HG02970 (cell line): ENCODE results near the gene OR52K2.
"Not testable (repeated sequence)": the region's sequence is repeated elsewhere in the genome, so short reads cannot be mapped to it uniquely, and the experiment has no call there.

Experiments
- ATAC-seq: cut with Tn5 transposase; IDR thresholded peaks from one replicate; pipeline ENCODE4 v1.9.1; 2021; ENCODE audit warnings: mild to moderate bottlenecking, moderate library complexity, moderate number of reproducible peaks; ENCODE audit not compliant: unreplicated experiment, low FRiP score

OR52K2 gene

DNA sequence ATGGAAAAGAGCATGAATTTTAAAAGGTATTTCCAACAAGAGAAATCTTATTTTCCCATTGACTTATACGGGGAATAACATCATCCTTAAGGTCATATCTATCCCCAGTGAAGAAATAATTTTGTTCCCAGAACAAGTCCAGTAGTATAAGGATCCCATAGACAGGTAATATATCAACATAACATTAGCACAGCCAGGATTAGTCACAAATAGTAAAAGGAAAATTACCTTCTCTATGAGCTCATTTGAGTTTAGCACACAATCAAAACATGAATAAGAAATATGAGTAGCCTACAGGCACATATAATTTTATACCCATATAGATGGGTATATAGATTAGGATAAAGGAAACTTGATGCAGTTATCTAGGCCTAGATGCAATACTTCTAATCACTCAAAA, 30.5 kb downstream of the OR52K2 start:
- ATAC-seq, result no peak

DNA sequence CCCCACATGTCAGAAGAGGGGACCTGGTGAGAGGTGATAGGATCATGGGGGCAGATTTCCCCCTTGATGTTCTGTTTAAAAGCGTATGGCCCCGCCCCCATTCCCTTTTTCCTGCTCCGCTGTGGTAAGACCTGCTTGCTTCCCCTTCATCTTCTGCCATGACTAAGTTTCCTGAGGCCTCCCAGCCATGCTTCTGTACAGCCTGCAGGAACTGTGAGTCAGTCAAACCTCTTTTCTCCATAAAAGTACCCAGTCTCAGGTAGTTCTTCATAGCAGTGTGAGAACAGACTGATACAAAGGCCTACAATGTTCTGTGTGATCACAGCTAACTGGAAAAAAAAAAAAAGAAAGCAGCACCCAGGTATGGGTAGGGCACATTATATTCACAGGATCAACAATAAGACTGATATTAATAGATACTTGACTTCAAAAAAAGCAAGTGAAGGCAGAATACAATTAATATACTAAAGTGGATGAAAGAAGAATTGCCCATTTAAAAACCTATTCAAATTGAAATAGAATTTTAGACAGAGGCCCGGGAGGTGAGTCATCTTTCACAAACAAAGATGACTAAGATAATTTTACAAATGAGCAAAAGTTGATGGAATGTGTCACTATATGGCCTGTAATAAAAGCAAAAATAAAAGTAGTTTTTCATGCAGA, 31.6 kb downstream of the OR52K2 start:
- ATAC-seq, result no peak

DNA sequence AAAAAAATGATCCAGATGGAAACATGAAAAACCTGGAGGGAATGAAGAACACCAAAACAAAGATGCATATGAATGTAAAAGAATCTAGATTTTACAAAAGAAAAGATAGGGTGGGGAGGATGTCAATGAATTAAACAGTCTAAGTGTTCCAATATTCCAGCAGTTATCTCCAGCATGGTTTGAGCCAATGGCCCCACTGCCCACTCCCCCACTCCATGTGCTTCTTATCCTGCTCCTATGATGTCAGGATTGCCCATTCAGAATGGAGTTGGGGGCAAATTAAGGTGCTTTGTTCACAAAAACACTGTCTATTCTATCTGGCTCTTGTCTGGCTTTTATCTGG, 32.1 kb downstream of the OR52K2 start:
- no peak for ATAC-seq

DNA sequence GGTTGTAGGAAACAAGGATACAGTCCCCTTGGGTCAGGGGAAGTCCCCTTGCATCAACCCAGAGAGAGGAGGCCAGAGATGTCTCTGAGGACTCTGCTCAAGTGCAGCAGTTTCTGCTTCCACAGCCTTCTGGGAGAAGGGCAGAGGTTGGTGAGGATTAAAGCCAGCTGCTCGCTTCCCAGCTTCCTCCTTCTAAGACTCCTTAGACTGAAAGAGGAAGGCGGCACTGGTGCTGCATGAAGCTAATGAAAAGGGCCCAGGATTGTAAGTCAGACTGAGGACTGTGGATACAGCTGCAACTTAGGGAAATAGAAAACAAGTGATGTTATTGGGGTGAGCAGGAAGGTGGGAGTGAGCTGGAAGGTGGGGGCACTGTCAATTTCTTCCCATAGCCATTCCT, 33.4 kb downstream of the OR52K2 start, which contains the start of gene OR52K1:
OR52K1 (plus strand) TSS at position 202 of the 400 bp plus-strand sequence. CDS start 6,255 bp downstream, outside the sequence.
- no peak for ATAC-seq

DNA sequence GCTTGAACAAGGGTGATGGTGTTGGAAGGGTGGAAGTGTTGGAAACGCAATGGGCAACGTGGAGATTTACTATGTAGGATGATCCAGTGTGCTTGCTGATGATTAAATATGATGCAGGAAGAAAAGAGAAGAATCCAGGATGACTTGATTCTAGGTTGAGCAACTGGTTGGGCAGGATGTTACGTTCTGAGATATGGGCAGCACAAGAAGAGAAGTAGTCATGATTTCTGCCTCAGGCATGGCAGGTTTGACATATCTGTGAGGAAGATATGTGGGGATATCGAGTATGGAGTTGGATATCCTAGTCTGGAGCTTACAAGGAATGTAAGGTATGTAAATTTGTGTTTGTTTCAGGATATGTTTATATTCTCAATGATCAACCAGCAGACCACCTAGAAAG, 35.2 kb downstream of the OR52K2 start:
- no peak for ATAC-seq

DNA sequence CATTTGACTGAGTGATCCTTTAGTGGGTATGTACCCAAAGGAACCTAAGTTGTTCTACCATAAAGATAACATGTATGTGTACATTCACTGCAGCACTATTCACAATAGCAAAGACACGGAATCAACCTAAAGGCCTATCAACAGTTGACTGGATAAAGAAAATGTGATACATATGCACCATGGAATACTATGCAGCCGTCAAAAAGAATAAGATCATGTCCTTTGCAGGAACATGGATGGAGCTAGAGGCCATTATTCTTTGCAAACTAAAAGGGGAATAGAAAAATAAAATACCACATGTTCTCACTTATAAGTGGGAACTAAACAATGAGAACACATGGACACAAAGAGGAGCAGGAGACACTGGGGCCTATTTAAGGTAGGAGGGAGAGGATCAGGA, 42.3 kb downstream of the OR52K2 start:
- ATAC-seq, result not testable (repeated sequence)

DNA sequence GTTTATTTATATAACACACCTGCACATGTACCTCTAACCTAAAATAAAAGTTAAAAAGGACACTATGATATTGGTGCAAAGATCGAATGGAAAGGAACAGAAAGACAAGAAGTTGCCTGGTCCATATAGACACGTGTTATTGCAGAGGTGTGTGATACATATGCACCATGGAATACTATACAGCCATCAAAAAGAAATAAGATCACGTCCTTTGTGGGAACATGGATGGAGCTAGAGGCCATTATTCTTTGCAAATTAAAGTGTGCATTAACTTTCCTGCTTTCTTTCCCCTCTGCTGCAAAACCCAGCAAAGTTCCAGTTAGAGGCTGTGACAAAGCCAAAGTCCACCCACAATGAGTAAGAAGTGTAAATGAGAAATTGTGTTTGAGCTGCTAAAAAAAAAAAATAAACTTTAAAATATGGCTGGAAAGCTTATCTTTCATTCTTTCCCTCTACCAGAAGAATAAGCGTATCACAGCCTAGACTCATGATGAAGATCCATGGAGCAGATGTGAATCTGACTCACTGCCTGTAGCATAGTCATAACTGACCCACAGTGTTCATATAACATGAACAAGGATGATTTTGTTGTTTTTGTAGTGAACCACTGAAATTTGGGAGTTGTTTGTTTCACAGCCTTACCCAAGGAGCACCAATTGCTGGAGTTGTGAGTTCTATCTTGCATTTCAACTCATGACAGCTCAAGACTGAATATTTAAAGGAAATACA, 42.9 kb downstream of the OR52K2 start:
- no peak for ATAC-seq

DNA sequence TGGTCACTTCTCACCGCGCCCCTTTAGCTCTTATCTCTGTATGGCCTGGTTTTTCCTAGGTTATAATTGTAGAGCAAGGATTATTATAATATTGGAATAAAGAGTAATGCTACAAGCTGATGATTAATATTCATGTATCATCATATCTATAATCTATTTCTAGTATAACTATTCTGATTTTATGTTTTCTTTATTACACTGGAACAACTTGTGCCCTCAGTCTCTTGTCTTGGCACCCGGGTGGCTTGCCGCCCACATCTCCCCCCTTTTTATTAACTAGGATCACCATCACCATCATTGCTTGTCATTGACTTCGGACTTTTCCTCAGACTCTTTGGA, 44.4 kb downstream of the OR52K2 start:
- ATAC-seq, result no peak

DNA sequence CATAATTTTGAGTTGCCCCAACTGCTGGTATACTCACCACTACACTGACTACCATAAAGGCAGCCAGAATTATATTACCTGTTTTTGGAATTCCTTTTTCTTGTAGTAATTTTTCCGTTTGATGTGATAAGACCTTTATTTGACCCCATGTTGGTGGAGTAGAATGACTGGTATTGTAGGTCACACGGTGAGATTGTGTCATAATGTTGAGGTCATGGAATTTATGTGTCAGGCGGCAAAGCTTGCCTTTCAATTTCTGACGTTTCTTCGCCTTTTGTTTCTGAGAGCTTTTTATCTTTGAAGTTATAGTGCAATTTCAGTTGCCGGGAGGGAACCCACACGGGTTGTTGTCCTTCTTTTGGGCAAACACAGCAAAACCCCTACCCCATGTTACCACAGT, 46.4 kb downstream of the OR52K2 start:
- ATAC-seq, result no peak

DNA sequence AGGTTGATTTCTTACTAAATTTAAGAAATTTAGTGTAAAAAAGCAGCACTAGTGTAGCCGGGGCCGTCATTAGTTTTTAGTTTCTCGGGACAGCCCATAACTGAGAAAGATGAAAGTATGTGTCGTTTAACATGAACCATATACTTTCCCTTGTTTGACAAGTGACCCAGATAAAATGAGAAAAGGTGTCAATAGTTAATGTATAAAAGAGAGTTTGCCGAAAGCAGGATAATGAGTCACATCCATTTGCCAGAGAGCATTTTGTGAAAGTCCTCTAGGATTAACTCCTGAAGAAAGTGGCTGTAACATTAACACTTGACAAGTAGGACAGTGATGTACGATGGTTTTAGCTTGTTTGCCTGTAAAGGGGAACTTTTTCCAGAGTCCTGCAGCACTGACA, 46.9 kb downstream of the OR52K2 start:
- ATAC-seq, result no peak

DNA sequence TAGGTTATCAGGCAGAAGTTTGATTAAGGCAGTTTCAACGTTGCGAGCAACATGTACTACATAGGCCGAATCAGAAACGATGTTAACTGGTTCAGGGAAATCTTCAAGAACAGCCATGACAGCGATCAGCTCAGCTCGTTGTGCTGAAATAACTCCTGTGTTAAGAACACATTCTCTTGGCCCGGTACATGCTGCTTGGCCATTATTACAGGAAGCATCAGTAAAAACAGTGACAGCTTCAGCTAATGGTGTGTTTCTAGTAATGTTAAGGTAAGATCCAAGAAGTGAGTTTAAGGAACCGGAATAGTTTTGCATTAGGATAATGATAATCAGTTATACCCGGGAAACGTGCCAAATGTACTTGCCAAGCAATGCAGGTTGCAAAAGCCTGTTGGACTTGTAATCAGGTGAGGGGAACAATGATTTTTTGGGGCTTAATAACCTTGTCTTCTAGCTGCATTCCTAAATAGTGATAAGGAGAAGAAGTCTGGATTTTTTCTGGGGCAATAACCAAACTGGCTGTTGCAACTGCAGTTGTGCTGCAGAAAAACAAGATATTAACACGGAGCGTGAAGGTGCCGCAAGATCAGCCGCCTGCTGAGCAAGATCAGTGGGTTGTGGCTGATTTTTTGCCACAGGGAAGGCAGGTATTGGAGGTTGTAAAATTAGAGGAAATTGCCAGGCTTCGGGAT, 47.6 kb downstream of the OR52K2 start:
- ATAC-seq, result no peak
